Adrenal gland (tissue), 12 donors: Measurements from ENCODE around the gene CMBL. TPM values are rescaled to one million over a fixed set of nuclear protein-coding genes. Genes with fewer than 3 reads are reported as not detected.
"Not testable (repeated sequence)": the region's sequence is repeated elsewhere in the genome, so short reads cannot be mapped to it uniquely, and the experiment has no call there.

Source experiments
- DNase-seq, 7 donors: peaks; one replicate each; pipeline ENCODE4 v3.0.0-alpha.2; 2019 to 2020
- H3K27ac ChIP-seq, 5 donors: fragments of 200-600 bp; sonication (generic) in 4 of 5; 1 replicate in 3 of 5; 2 replicates in 2 of 5; pipeline versions ENCODE4 v1.5.1 to v1.8.0; 2016 to 2020; ENCODE audit warnings: mild to moderate bottlenecking in 1 of 5
- H3K27me3 ChIP-seq: fragments of 200-600 bp; 2 replicates; pipeline ENCODE4 v1.8.0; 2021
- H3K36me3 ChIP-seq, 2 donors: fragments of 200-600 bp; replicated peaks in 1 of 2; 1 replicate in 1 of 2; 2 replicates in 1 of 2; pipeline versions ENCODE4 v1.5.1 to v1.8.0; 2018 to 2022
- H3K4me1 ChIP-seq, 2 donors: fragments of 200-600 bp; replicated peaks in 1 of 2; 1 replicate in 1 of 2; 2 replicates in 1 of 2; pipeline versions ENCODE4 v1.5.1 to v1.8.0; 2018 to 2021
- H3K4me3 ChIP-seq, 4 donors: fragments of 200-600 bp; sonication (generic) in 3 of 4; one replicate each; pipeline ENCODE4 v1.5.1; 2016 to 2018
- H3K9me3 ChIP-seq, 3 donors: fragments of 200-600 bp; sonication (generic) in 1 of 3; replicated peaks in 1 of 3; 1 replicate in 2 of 3; 2 replicates in 1 of 3; pipeline versions ENCODE4 v1.5.1 to v1.8.0; 2016 to 2021
- CTCF ChIP-seq, 6 experiments: fragments of 450-650 bp in 4 of 6; fragments of 200-600 bp in 2 of 6; sonication (generic) in 1 of 6; IDR thresholded peaks; 1 replicate in 5 of 6; 2 replicates in 1 of 6; pipeline versions ENCODE4 v1.5.1 to v1.8.0; 2016 to 2021; ENCODE audit warnings: antibody characterized with exemption in 6 of 6, mild to moderate bottlenecking in 2 of 6, moderate library complexity in 1 of 6
- POLR2A ChIP-seq, 2 donors: fragments of 450-650 bp; IDR thresholded peaks; one replicate each; pipeline ENCODE4 v1.6.1; 2017; ENCODE audit warnings: antibody characterized with exemption in 2 of 2, mild to moderate bottlenecking in 2 of 2, moderate library complexity in 1 of 2
- WGBS, 4 donors: extraction: QIAGEN DNeasy Blood & Tissue Kit in 2 of 4; methylation state at CpG; one replicate each; pipeline versions ENCODE4 v1.1.5 to v1.1.7; 2013 to 2017; 5-methylcytosine and 5-hydroxymethylcytosine counted together
- intact Hi-C, 2 donors: fragments of 100-400 bp; cut with DNase I; formaldehyde crosslinking; loops; one replicate each; pipeline versions ENCODE4 v1.14.1 to v1.15.0; 2022 to 2023
- polyA plus RNA-seq, 3 donors: library from polyadenylated mRNA; stranded (reverse); fragments of 200-250 nt in 2 of 3; fragments of 350-450 nt in 1 of 3; fragmentation: Illumina TruSeq in 1 of 3; extraction: RNeasy Lipid Tissue Mini Kit (QIAGEN cat#74804) in 1 of 3; gene quantifications; one replicate each; pipeline ENCODE4 v1.2.3, GENCODE V29; 2013 to 2014
- total RNA-seq, 9 donors: library from RNA; depleted of rRNA in 4 of 9; stranded (reverse); fragments of >200 nt in 4 of 9; fragments of 120-200 nt in 1 of 9; fragmentation: NEBNext Ultra II Directional in 1 of 9; extraction: Animal tissue kit (Norgen Biotek cat#: 25700) in 1 of 9; gene quantifications; one replicate each; pipeline versions ENCODE4 v1.1.0 to v1.2.4, GENCODE V29; 2013 to 2023
- donor health status: healthy with polysubstance abuse.
- donor health status: Bipolar disorder and iron deficiency.
- donor health status: DM: yes; HTN: yes; CAD: no.
- donor health status: DM: no; HTN: no; CAD: no.
- donor health status: DM: no; HTN: no; CAD: no.
- donor health status: DM: yes; HTN: yes; CAD: no.

Gene CMBL
- total and polyA plus RNA-seq, 12 donors = 14.9 to 87.7 (median 28.9) TPM

DNA sequence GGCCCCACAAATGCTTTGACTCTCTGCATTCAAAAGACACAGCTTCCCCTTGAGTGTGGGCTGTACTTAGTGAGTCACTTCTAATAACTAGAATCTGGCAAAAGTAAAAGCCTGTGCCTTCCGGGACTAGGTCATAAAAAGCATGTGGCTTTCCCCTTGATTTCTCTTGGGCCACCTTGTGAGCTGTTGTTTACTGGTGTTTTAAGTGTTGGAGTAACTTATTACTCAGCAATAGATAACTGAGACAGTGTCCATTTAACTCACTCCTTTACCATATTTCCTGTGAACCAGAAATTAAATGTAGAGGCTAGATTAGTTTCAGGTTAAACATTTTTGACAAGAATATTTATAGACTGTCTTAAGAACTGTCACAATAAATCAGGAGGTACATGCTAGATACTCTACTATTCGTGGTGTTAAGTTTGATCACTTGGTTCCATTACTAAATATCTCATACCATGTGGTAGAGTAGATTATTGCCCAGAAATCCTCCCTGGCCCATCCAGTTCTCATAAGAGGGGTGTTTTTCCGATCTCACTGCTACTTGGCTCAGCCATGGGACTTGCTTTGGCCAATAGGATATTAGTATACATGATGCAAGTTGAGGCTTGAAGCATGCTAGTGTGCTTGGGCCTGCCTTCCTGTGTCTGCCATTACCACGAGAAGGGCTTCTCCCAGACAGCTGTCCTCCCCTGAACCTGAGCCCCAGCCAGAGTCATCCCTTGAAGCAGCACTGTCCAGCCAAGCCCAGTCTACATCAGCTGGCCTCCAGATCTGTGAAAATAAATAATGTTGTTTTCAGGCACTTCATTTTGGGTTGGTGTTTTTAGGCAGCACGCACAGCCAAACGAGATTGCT lies 10.4 kb upstream of the CMBL start:
- Histone ChIP-seq H3K27me3 (no peaks in the 10 kb centered on the region), H3K9me3 (no peaks in the 10 kb centered on the region), H3K4me1 (no peaks in the 10 kb centered on the region), H3K36me3 (no peaks in the 10 kb centered on the region), H3K4me3 (no peak overlapping the region), H3K27ac (no peak overlapping the region)
- 80 to 97% (median 85%) methylated on average over 6 of the region's 6 CpGs for WGBS, 4 donors
- intact Hi-C loops = no loop called here
- no peak for DNase-seq
- no peak for TF ChIP-seq POLR2A (IDR thresholded peaks at IDR 0.05)
- TF ChIP-seq CTCF (IDR thresholded peaks at IDR 0.05) = no peak

DNA sequence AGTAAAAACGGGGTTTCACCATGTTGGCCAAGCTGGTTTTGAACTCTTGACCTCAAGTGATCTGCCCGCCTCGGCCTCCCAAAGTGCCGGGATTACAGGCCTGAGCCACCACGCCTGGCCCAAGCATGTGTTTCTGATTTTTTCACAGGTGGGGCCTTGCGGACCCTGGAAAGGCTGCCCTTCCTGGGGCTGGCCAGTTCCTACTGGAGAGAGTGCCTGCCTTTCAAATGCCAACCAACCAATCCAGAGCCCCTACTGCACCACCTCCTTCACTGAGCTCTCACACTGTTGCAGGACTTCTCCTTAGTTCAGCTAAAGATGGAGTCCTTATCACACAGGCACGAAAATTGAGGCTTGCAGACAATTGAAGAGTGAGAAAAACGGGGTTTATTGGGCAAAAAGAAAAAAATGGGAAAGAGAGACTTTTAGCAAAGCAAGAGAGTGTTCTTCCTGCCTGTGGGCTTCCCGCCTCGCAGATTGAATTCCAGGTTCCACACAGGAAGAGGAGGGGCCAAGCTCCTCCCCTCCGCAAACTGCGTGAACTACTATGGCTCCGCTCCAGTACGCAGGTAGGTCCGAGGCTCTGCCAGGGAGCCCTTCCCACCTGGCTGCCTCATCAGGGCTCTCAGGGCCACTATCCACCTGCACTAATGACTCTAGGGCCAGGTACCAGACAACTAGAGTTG lies 8.3 kb upstream of the CMBL start:
- WGBS, 4 donors = 91 to 94% (median 93%) methylated on average over 14 to 15 of the region's 15 CpGs
- no peaks in the 10 kb centered on the region for H3K36me3 ChIP-seq
- intact Hi-C loops = no loop called here
- TF ChIP-seq CTCF (IDR thresholded peaks at IDR 0.05) = no peak
- no peak for TF ChIP-seq POLR2A (IDR thresholded peaks at IDR 0.05)
- no peaks in the 10 kb centered on the region for H3K27me3 ChIP-seq
- H3K27ac ChIP-seq = no peak overlapping the region
- H3K4me3 ChIP-seq = no peak overlapping the region
- H3K4me1 ChIP-seq = peaks cover 0 to 4% of the 10 kb centered on the region in 2 donors
- DNase-seq = no peak
- H3K9me3 ChIP-seq = no peaks in the 10 kb centered on the region

DNA sequence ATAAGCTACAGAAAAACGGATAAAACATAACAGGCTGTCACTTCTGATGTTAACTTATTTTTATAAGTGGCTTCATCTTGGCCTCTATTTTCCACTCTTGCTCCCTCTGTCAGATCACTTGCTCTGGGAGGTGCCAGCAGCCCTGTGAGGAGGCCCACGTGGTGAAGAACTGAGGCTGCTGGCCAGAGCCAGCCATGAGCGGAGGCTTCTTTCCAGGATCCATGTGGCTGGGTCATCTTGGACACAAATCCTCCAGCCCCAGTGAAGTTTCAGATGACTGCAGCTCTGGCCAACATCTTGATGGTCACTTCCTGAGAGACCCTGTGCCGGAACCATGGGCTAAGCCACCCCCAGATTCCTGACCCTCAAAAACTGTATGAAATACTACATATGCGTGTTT lies 7.5 kb upstream of the CMBL start:
- Histone ChIP-seq H3K4me1 (peaks cover 4 to 11% of the 10 kb centered on the region in 2 donors), H3K27me3 (no peaks in the 10 kb centered on the region), H3K4me3 (no peak overlapping the region), H3K36me3 (no peaks in the 10 kb centered on the region), H3K27ac (no peak overlapping the region), H3K9me3 (no peaks in the 10 kb centered on the region)
- 74 to 82% (median 77%) methylated on average over 5 of the region's 5 CpGs for WGBS, 4 donors
- no peak for TF ChIP-seq CTCF (IDR thresholded peaks at IDR 0.05)
- intact Hi-C loops = no loop called here
- no peak for DNase-seq

DNA sequence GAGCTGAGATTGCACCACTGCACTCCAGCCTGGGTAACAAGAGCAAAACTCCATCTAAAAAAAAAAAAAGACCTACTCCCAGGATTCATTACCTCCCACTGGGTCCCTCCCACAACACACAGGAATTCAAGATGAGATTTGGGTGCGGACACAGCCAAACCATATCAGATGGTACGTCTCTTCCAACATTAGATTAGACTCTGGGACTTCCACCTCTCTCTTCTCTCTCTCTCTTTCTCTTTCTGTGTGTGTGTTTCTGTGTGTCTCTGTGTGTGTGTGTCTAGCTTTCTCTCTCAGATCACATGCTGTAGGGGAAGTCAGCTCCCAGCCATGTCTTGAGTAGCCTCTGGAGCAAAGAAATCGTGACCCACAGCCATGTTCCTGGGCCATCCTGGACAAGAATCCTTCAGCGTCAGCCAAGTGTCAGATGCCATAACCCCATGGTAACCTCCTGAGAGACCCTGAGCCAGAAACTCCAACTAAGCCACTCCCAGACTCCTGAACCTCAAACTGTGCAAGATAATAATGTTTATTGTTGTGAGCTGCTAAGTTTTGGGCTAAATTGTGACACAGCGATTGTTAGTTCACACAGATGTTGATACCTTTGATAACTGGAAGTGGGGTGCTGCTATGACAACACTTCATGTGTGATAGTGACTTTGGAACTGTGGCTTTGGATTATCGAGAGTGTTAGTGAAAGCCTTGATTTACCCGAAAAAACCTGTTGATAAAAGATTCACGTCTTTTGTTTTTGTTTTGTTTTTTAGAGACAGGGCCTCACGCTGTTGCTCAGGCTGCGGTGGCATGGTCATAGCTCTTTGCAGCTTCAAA lies 4.1 kb upstream of the CMBL start:
- H3K4me1 ChIP-seq = peaks cover 8 to 17% of the 10 kb centered on the region in 2 donors
- no peak overlapping the region for H3K4me3 ChIP-seq
- WGBS, 4 donors = 78 to 83% (median 80%) methylated on average over 10 of the region's 10 CpGs
- TF ChIP-seq CTCF (IDR thresholded peaks at IDR 0.05) (no peak), POLR2A (IDR thresholded peaks at IDR 0.05) (no peak)
- H3K9me3 ChIP-seq = no peaks in the 10 kb centered on the region
- H3K36me3 ChIP-seq = no peaks in the 10 kb centered on the region
- intact Hi-C loops = no loop called here
- DNase-seq = no peak
- no peak overlapping the region for H3K27ac ChIP-seq
- H3K27me3 ChIP-seq = no peaks in the 10 kb centered on the region

DNA sequence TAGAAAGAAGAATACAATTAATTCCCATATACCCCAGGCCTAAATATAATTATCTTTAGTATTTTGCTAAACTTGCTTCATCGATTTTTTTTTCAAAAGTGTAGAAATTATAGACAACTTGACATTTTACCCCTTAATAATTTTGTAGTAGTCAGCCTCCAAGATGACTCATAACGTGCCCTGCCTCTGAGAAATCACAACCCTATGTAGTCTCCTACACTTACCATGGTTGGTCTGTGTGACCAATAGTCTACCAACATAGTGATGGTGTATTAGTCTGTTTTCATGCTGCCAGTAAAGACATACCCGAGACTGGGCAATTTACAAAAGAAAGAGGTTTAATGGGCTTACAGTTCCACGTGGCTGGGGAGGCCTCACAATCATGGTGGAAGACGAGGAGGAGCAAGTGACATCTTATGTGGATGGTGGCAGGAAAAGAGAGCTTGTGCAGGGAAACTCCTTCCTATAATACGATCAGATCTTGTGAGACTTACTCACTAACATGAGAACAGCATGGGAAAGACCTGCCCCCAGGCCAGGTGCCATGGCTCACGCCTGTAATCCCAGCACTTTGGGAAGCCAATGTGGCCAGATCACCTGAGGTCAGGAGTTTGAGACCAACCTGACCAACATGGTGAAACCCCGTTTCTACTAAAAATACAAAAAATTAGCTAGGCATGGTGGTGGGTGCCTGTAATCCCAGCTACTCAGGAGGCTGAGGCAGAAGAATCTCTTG lies 3.3 kb upstream of the CMBL start:
- H3K4me3 ChIP-seq, H3K36me3 ChIP-seq, H3K27me3 ChIP-seq, H3K9me3 ChIP-seq, DNase-seq, intact Hi-C loops: not testable (repeated sequence)
- 68 to 77% (median 72%) methylated on average over 8 of the region's 8 CpGs for WGBS, 4 donors
- Histone ChIP-seq H3K27ac (peak overlapping the region in 1 of 5 donors; percentile 40), H3K4me1 (peaks cover 16 to 24% of the 10 kb centered on the region in 2 donors)
